GM18867 (cell line): ENCODE results near the gene MLST8.
"Not testable (repeated sequence)": the region's sequence is repeated elsewhere in the genome, so short reads cannot be mapped to it uniquely, and the experiment has no call there.

ENCODE experiments used
- ATAC-seq: cut with Tn5 transposase; IDR thresholded peaks from one replicate; pipeline ENCODE4 v1.9.1; 2021; ENCODE audit warnings: mild to moderate bottlenecking, moderate library complexity; ENCODE audit not compliant: unreplicated experiment

The MLST8 gene

GRCh38 chr16:2229632-2230250 is 24.5 kb downstream of the MLST8 start:
- ATAC-seq, result no peak

DNA sequence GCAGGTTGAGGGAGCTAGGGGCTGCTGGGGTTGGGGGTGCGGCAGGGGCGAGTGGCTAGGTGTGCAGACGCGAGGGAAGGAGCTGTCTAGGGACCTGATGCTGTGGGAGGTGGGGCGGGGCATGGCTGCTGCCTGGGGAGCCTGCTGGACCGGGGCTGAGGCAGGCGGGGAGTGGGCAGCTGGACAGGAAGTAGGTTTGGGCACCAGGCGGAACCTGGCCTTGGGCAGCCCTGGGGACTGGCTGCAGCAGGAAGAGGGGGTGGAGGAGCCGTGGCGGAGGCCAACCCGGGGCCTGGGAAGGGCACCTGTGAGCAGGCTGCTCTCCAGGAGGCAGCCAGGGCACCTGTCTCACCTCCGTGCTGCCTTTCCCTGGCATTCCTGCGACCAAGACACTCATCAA is 25.1 kb downstream of the MLST8 start:
- no peak for ATAC-seq

DNA sequence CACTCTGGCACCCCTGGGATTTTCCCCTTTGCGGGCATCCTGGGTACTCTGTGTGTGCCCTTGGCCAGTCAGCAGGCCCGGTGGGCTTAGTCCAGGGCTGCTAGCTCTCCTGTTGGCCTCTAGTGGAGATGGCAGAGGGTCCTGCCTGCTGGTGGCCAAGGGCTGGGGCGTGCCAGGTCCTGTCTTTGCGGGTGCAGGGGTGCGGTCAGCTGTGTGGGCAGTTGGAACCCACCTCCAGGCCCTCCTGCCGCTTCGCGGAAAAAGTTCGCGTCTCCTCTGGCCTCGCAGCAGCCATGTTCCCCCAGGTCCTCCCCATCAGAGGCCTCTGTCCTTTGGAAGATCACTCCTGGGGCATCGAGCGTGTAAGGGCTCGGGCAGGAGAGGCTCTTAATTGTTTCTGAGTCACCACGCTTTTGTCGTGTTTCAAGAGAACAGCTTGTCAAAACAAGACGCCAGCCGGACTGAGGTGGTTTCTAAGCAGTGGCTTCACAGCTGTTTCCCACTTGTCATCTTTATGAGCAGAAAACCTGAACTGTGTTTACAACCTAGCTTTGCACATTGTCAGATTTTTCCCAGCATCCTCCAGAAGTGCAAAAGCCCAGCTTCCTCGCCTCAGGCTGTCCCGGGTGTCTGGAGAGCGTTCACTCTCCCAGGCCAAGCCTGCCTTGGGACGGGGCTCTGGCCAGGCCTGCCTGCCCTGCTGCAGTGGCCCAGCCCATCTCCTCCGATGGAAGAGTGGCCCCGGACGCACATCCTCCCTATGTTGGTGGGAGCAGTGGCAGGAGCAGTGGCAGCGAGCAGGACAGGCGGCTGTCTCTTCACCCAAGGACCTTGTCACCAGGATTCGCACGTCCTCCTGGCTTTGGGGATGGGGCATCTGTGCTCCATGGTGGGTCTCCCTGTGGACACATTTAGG is 26.0 kb downstream of the MLST8 start:
- no peak for ATAC-seq

DNA sequence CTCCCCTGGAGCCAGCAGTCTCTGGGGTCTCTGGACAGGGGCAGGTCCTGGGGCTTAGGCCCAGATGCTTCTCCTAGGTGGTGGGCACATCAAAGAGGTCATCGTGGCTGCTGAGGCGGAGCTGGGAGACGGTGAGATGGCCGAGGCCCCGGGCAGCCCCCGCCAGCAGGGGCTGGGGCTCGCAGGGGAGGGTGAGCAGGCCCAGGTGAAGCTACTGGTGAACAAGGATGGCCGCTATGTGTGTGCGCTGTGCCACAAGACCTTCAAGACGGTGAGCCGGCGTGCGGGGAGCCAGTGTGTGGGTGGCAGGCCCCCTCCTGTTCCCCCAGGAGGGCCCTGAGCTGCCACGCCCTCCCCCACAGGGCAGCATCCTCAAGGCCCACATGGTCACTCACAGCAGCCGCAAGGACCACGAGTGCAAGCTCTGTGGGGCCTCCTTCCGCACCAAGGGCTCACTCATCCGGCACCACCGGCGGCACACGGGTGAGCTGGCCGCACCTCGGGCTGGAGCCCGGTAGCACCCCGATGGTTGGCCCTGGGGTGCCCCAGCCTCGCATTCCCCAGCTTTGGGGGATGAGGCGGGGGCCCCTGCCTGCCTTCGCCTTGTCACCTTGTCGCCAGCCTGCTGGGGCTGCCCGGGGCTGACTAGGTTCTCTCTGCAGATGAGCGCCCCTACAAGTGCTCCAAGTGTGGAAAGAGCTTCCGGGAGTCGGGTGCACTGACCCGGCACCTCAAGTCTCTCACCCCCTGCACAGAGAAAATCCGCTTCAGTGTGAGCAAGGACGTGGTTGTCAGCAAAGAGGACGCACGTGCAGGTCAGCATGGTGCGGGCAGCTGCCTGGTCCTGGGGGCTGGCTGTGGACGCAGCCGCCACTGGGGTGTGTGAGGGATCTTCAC is 27.1 kb downstream of the MLST8 start:
- no peak for ATAC-seq

DNA sequence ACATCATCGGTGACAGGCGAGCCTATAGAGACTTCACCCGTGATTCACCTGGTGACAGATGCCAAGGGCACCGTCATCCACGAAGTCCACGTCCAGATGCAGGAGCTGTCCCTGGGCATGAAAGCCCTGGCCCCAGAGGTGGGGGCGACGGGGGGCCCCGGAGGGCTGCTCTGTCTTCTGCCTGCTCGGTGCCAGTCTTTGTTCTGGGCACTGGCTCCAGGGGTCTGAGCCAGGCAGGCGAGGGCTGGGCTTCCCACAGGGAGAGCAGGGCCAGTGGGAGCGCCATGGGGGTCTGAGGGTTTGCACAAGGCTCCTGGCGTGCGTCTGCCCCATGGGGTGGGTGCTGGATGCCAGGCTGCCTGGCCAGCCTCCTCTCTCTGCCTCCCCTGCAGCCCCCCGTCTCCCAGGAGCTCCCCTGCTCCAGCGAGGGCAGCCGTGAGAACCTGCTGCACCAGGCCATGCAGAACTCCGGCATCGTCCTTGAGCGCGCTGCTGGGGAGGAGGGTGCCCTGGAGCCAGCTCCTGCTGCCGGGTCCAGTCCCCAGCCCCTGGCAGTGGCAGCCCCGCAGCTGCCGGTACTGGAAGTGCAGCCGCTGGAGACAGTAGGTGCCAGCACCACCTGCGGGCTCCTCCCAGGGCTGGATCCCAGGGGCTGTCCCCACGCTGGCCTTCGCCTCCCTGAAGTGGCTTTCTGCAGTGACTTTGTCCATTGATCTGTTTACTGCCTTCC is 28.0 kb downstream of the MLST8 start:
- no peak for ATAC-seq

DNA sequence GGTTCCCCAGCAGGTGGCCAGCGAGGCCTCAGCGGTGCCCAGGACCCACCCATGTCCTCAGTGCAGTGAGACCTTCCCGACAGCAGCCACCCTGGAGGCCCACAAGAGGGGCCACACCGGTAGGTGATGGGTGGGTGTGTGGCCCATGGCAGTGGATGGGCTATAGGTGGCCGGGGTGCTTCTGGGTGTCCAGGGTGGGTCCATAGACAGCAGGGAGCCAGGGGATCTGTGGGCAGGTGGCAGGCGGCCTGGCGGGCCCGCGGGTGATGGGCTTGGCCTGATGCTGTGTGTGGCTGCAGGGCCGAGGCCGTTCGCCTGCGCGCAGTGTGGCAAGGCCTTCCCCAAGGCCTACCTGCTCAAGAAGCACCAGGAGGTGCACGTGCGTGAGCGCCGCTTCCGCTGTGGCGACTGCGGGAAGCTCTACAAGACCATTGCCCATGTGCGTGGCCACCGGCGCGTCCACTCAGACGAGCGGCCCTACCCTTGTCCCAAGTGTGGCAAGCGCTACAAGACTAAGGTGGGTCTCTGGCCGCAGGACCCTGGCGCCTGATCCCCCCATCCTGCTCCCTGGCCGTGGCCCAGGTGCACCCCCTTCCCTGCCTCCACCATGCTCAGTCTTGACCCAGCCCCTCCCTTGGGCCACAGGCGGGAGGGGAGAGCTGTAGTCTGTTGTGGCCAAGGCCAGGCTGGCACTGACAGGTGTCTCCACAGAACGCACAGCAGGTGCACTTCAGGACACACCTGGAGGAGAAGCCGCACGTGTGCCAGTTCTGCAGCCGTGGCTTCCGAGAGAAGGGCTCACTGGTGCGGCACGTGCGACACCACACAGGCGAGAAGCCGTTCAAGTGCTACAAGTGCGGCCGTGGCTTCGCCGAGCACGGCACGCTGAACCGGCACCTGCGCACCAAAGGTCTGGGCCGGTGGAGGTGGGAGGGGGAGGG is 28.9 kb downstream of the MLST8 start:
- no peak for ATAC-seq

DNA sequence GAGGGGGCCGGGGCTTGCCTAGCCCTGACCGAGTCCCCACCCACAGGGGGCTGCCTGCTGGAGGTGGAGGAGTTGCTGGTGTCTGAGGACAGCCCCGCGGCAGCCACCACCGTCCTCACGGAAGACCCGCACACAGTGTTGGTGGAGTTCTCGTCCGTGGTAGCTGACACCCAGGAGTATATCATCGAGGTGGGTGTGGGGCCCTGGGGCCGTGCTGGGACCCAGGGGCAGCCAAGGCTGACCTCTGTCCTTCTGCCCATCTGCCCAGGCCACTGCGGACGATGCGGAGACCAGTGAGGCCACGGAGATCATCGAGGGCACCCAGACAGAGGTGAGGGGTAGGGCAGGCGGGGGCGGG is 29.5 kb downstream of the MLST8 start:
- no peak for ATAC-seq

DNA sequence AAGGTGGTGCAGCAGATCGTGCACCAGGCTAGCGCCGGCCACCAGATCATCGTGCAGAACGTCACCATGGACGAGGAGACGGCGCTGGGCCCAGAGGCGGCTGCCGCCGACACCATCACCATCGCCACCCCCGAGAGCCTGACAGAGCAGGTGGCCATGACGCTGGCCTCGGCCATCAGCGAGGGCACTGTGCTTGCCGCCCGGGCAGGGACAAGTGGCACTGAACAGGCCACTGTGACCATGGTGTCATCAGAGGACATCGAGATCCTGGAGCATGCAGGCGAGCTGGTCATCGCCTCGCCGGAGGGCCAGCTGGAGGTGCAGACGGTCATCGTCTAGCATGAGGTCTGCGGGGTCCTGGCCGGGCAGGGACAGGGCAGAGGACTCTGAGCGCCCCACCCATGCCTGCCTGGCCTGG is 30.0 kb downstream of the MLST8 start:
- ATAC-seq, result no peak

DNA sequence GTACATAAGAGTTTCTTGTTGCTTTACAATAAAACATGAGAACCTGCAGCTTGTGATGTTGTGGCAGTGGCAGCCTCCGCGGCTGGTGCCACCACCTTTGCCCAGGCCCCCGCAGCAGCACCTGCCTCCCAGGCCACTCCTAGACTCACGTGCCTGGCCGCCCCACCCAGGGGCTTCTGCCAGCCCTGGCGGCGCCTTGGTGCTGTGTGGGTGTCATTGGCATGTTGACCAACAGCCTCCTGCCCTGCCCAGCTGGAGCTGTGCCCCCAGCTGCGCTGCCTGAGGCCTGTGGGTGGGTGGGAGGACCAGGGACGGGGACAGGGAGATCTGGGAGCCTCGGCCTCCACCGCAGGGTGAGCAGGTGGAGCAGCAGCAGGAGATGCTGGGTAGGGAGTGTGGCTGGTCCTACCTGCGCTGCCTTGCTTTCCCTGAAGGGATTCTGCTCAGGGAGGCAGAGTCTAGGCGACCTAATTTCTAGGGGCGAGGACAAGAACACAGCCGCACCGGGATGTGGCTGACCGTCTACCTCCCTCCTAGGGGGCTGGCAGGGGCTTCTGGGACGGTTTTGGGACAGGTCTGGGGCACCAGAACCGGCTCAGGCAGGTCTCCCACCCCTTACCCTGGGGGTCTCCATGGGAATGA is 30.6 kb downstream of the MLST8 start:
- ATAC-seq, result no peak

DNA sequence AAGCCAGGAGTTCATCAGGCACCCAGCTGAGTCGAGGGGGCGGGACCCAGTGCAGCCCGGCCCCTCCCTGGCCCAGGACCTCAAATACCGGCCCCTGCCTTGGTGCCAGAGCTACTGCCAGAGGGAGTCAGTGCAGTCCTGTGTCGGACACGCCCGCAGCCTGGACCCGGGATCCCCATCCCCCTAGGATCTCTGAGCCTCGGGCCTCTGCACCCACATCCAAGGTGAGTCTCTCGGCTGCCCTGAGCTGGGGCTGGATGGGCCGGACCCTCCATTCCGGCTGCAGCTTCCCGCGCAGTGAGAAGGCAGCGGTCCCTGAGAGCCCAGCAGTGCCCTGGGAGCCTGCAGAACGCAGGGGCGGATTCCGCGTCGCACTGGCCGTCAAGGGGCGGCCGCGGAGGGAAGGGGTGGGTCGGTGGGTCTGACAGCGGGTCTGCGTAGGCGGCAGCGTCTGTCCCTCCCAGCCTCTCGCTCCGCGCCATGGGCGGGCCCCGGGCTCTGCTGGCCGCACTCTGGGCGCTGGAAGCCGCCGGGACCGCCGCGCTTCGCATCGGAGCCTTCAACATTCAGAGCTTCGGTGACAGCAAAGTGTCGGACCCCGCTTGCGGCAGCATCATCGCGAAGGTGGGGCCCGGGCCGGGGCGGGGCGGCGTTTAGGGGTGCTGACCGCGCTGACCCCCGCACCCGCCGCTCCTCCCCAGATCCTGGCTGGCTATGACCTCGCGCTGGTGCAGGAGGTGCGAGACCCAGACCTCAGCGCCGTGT is 31.3 kb downstream of the MLST8 start, which contains the start of gene DNASE1L2:
DNASE1L2 (plus strand) TSS at position 108 of the 765 bp plus-strand sequence; CDS start at position 481, 373 bp downstream.
- ATAC-seq, result no peak

DNA sequence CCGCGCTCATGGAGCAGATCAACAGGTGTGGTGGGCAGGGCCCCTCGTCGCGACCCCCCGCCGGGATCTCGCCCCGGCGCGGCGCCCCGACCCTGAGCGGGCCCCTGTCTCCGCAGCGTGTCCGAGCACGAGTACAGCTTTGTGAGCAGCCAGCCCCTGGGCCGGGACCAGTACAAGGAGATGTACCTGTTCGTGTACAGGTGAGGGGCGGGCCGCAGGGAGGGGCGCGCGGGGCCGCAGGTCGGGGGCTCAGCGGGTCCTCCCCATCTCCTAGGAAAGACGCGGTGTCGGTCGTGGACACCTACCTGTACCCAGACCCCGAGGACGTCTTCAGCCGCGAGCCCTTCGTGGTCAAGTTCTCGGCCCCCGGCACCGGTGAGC is 31.8 kb downstream of the MLST8 start:
- ATAC-seq, result no peak

DNA sequence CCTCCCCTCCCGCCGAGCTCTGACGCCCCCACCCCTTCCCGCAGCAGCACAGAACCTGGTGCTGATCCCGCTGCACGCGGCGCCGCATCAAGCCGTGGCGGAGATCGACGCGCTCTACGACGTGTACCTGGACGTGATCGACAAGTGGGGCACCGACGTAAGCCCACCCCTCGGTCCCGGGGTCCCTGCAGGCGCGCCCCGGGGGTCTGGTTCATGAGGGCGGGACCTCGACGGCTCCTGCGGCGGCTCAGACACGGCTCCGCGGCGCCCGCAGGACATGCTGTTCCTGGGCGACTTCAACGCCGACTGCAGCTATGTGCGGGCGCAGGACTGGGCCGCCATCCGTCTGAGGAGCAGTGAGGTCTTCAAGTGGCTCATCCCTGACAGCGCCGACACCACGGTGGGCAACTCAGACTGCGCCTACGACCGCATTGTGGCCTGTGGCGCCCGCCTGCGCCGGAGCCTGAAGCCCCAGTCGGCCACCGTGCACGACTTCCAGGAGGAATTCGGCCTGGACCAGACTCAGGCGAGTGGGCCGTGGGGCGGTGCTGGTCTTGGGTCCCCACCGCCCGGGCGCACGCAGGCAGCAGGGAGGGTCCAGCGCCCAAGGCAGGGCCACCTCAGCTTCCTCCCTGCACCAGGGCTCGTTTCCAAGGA is 32.4 kb downstream of the MLST8 start:
- ATAC-seq, result no peak

GRCh38 chr16:2238150-2238837 is 33.0 kb downstream of the MLST8 start:
- ATAC-seq, result no peak

GRCh38 chr16:2238838-2239675 is 33.8 kb downstream of the MLST8 start:
- no peak for ATAC-seq

- not testable (repeated sequence) for ATAC-seq
Observed at GRCh38 chr16:2240331-2240730, 35.1 kb downstream of the MLST8 start.

DNA sequence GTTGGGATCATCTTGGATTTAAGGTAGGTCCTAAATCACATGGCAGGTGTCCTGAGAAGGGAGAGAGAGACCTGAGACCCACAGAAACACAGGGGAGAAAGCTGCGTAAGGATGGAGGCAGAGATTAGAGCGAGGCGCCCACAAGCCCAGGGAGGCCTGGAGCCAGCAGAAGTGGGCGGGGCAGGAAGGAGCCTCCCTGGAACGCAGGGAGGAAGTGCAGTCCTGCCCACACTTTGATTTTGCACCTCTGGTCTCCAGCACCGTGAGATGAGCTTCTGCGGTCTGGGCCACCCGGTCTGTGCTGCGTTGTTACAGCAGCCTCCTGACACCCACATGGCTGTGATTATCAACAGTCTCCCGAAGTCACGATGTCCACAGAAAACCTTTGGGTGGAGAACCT is 37.3 kb downstream of the MLST8 start:
- no peak for ATAC-seq
